PC-9 (cell line): ENCODE data around the gene RBMS3. TPM values are rescaled to one million over a fixed set of nuclear protein-coding genes. Genes with fewer than 3 reads are reported as not detected.

ENCODE experiments used
- BruUV-seq: library from RNA; stranded (reverse); fragments of 400-500 nt; replicated peaks from 2 replicates; lab custom pipeline; 2021; lab: Mats Ljungman, UMichigan
- CTCF ChIA-PET: fragments of 300-600 bp; sonication (Branson Sonifier 250); formaldehyde crosslinking; loops from one replicate; lab custom pipeline; 2022; ENCODE audit warnings: antibody characterized with exemption; lab: Charles Lee
- POLR2A ChIA-PET: fragments of 300-600 bp; sonication (Branson Sonifier 250); formaldehyde crosslinking; loops from one replicate; lab custom pipeline; 2022; ENCODE audit warnings: antibody characterized with exemption; ENCODE audit not compliant: unreplicated experiment; lab: Charles Lee
- DNase-seq, 2 experiments: peaks; one replicate each; pipeline versions ENCODE4 v3.0.0 to v3.0.0-alpha.2; 2015 to 2022; ENCODE audit warnings: mixed read lengths in 1 of 2
- H2AFZ ChIP-seq: fragments of 200-600 bp; sonication (generic); 2 replicates; pipeline ENCODE4 v1.8.1; 2017; ENCODE audit warnings: antibody characterized with exemption
- H3F3A ChIP-seq: fragments of 200-600 bp; sonication (generic); 2 replicates; pipeline ENCODE4 v1.8.1; 2017; ENCODE audit warnings: antibody characterized with exemption, mild to moderate bottlenecking, low read depth; ENCODE audit not compliant: insufficient read depth
- H3K27ac ChIP-seq: fragments of 200-600 bp; sonication (generic); 2 replicates; pipeline ENCODE4 v1.6.1; 2016; ENCODE audit warnings: mixed run types
- H3K27me3 ChIP-seq: fragments of 200-600 bp; sonication (generic); 2 replicates; pipeline ENCODE4 v1.6.1; 2016; ENCODE audit warnings: low read depth, mixed run types; ENCODE audit not compliant: insufficient read depth
- H3K36me3 ChIP-seq: fragments of 200-600 bp; sonication (generic); 2 replicates; pipeline ENCODE4 v1.6.1; 2016; ENCODE audit warnings: low read depth, mixed run types
- H3K4me1 ChIP-seq: fragments of 200-600 bp; sonication (generic); replicated peaks from 2 replicates; pipeline ENCODE4 v1.6.1; 2016; ENCODE audit warnings: mixed run types; ENCODE audit not compliant: insufficient read depth
- H3K4me2 ChIP-seq: fragments of 200-600 bp; sonication (generic); 2 replicates; pipeline ENCODE4 v1.6.1; 2017; ENCODE audit warnings: mixed run types
- H3K4me3 ChIP-seq: fragments of 200-600 bp; sonication (generic); 2 replicates; pipeline ENCODE4 v1.6.1; 2016; ENCODE audit warnings: mixed run types
- H3K79me2 ChIP-seq: fragments of 200-600 bp; sonication (generic); 2 replicates; pipeline ENCODE4 v1.6.1; 2017; ENCODE audit warnings: low read depth, mixed run types
- H3K9me2 ChIP-seq: fragments of 200-600 bp; sonication (generic); 2 replicates; pipeline ENCODE4 v1.8.1; 2017; ENCODE audit warnings: mild to moderate bottlenecking; ENCODE audit not compliant: insufficient read depth
- H3K9me3 ChIP-seq: fragments of 200-600 bp; sonication (generic); 2 replicates; pipeline ENCODE4 v1.8.1; 2016; ENCODE audit warnings: low read depth; ENCODE audit not compliant: insufficient read depth
- H4K20me1 ChIP-seq: fragments of 200-600 bp; sonication (generic); 2 replicates; pipeline ENCODE4 v1.8.1; 2017; ENCODE audit not compliant: insufficient read depth
- CTCF ChIP-seq: fragments of 200-600 bp; sonication (generic); conservative IDR thresholded peaks from 2 replicates; pipeline ENCODE4 v1.6.1; 2017; ENCODE audit warnings: mixed run types, antibody characterized with exemption, mild to moderate bottlenecking, moderate library complexity
- EZH2 ChIP-seq: fragments of 200-600 bp; sonication (generic); IDR thresholded peaks from 2 replicates; pipeline ENCODE4 v1.8.0; 2017; ENCODE audit warnings: antibody characterized with exemption, low read depth
- intact Hi-C: fragments of 100-400 bp; cut with micrococcal nuclease; formaldehyde crosslinking; loops from one replicate; pipeline ENCODE4 v1.10.0; 2022; ENCODE audit not compliant: unreplicated experiment
- total RNA-seq: library from RNA; stranded (reverse); gene quantifications from 2 replicates; pipeline ENCODE4 v1.2.3, GENCODE V29; 2021

Gene RBMS3
- total RNA-seq, 1 experiment from 2014 or later, result 3.5 TPM

GRCh38 chr3:29270752-29271151 is 10.1 kb upstream of the RBMS3 start:
- no peak overlapping the region for H3K4me2 ChIP-seq
- H3K4me3 ChIP-seq, result no peak overlapping the region
- no peaks in the 10 kb centered on the region for H3K27me3 ChIP-seq
- intact Hi-C loops, result no loop called here
- ChIA-PET CTCF (no interaction called here), POLR2A (interaction anchor here (0.6 kb wide), 1 partner anchor 182 kb away, joined by 3 read pairs; no protein-coding TSS in a partner anchor)
- BruUV-seq, result no TSS peak
- TF ChIP-seq EZH2, result no peak
- TF ChIP-seq CTCF, result no peak
- H3K4me1 ChIP-seq, result no peaks in the 10 kb centered on the region
- no peak overlapping the region for H3K27ac ChIP-seq
- no peaks in the 10 kb centered on the region for H3K79me2 ChIP-seq
- no peaks in the 10 kb centered on the region for H3K36me3 ChIP-seq
- no peak overlapping the region for H2AFZ ChIP-seq
- no peaks in the 10 kb centered on the region for H3F3A ChIP-seq
- H4K20me1 ChIP-seq, result no peaks in the 10 kb centered on the region
- no peak for DNase-seq
- no peaks in the 10 kb centered on the region for H3K9me3 ChIP-seq
- no peaks in the 10 kb centered on the region for H3K9me2 ChIP-seq

- TF ChIP-seq CTCF (no peak), EZH2 (no peak)
- H3K36me3 ChIP-seq, result no peaks in the 10 kb centered on the region
- no peaks in the 10 kb centered on the region for H4K20me1 ChIP-seq
- no peaks in the 10 kb centered on the region for H3K27me3 ChIP-seq
- ChIA-PET CTCF (no interaction called here), POLR2A (interaction anchor here (0.6 kb wide), 2 partner anchors 95 to 183 kb away, joined by 3 read pairs; no protein-coding TSS in a partner anchor)
- no peak for DNase-seq
- H3F3A ChIP-seq, result no peaks in the 10 kb centered on the region
- H3K27ac ChIP-seq, result no peak overlapping the region
- H3K4me2 ChIP-seq, result no peak overlapping the region
- no TSS peak for BruUV-seq
- no peaks in the 10 kb centered on the region for H3K9me2 ChIP-seq
- no peak overlapping the region for H2AFZ ChIP-seq
- H3K4me3 ChIP-seq, result no peak overlapping the region
- no peaks in the 10 kb centered on the region for H3K4me1 ChIP-seq
- intact Hi-C loops, result no loop called here
- H3K79me2 ChIP-seq, result no peaks in the 10 kb centered on the region
- H3K9me3 ChIP-seq, result no peaks in the 10 kb centered on the region
These were observed 9.4 kb upstream of the RBMS3 start for GRCh38 chr3:29271475-29271874.

GRCh38 chr3:29274667-29275066 is 6.2 kb upstream of the RBMS3 start:
- Histone ChIP-seq H3K4me1 (no peaks in the 10 kb centered on the region), H3K79me2 (no peaks in the 10 kb centered on the region), H4K20me1 (no peaks in the 10 kb centered on the region), H3K36me3 (no peaks in the 10 kb centered on the region), H3K4me3 (no peak overlapping the region), H3K4me2 (no peak overlapping the region), H3F3A (no peaks in the 10 kb centered on the region), H2AFZ (no peak overlapping the region), H3K9me3 (no peaks in the 10 kb centered on the region), H3K27me3 (no peaks in the 10 kb centered on the region), H3K9me2 (no peaks in the 10 kb centered on the region), H3K27ac (no peak overlapping the region)
- no TSS peak for BruUV-seq
- DNase-seq, result no peak
- TF ChIP-seq CTCF (no peak), EZH2 (no peak)
- ChIA-PET CTCF (interaction anchor here (0.6 kb wide), 1 partner anchor 22 kb away, joined by 3 read pairs; no protein-coding TSS in a partner anchor), POLR2A (no interaction called here)
- intact Hi-C loops, result no loop called here
